Activated CD8-positive, alpha-beta memory T cell treated with anti-CD3 and anti-CD28 coated beads for 4 hours (primary cell): ENCODE measurements around the gene SPPL2A.
A peak's percentile ranks its signal among the peaks of the same experiment; 100 is the strongest.
"Not testable (repeated sequence)": the region's sequence is repeated elsewhere in the genome, so short reads cannot be mapped to it uniquely, and the experiment has no call there.

Experiments
- DNase-seq, 2 donors: peaks; one replicate each; pipeline ENCODE4 v3.0.0-alpha.2; 2020; ENCODE audit warnings: low read depth in 2 of 2

SPPL2A gene, protein sequence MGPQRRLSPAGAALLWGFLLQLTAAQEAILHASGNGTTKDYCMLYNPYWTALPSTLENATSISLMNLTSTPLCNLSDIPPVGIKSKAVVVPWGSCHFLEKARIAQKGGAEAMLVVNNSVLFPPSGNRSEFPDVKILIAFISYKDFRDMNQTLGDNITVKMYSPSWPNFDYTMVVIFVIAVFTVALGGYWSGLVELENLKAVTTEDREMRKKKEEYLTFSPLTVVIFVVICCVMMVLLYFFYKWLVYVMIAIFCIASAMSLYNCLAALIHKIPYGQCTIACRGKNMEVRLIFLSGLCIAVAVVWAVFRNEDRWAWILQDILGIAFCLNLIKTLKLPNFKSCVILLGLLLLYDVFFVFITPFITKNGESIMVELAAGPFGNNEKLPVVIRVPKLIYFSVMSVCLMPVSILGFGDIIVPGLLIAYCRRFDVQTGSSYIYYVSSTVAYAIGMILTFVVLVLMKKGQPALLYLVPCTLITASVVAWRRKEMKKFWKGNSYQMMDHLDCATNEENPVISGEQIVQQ

DNA sequence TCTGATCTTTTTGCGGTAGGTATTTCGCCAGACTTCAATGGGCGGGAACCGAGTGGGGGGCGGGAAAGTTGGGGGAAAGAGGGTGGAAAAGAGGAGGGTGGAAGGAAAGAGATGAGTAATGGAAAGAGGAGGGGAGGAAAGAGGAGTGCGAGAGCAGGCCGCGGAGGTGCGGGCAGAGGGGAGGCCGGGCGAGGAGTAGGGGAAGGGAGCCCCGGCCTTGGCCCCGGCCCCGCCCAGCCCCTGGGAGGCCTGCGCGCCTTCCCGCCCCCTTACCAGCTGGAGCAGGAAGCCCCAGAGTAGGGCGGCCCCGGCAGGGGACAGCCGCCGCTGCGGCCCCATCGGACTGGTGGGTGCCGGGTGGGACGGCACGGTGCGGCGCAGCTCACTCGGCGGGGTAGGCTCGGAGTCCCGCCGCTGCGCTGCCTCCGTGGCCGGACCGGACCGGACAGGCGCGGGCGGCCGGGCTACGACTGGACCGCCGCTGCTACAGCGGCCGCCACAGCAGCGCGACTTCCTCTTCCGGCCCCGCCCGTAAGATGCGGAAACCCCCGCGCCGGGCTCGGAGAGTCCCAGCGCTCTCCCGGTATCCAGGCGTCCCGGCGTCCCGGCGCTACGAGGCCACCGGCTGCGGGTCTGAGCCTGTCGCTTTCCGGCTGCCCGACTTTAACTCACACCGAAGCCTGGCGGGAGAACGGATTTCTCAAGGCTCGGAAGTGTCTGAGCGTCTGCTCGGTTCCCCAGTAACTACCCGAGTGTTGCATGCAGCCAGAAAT is at the start of gene SPPL2A:
Gene SPPL2A (minus strand): TSS at position 512 of the 773 bp plus-strand sequence. CDS start 173 bp downstream, at position 339.
- peak; percentile 70 to 82 for DNase-seq

DNA sequence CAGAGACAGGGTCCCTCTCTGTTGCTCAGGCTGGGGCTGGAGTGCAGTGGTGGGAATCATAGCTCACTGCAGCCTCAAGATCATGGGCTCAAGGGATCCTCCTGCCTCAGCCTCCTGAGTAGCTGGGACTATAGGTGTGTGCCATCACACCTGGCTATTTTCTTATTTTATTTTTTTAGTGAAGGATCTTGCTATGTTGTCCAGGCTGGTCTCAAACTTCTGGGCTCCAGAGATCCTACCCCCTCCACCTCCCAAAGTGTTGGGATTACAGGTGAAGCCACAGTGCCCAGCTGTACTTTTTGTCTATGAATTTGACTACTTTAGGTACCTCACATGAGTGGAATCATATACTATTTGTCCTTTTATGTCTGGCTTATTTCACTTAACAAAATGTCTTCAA is 49.1 kb upstream of the SPPL2A start:
- DNase-seq = no peak

- no peak for DNase-seq
Measured at GRCh38 chr15:50813865-50814264, 48.4 kb upstream of the SPPL2A start.

GRCh38 chr15:50813089-50813488 is 47.6 kb upstream of the SPPL2A start:
- DNase-seq = no peak

- not testable (repeated sequence) for DNase-seq
Measured at GRCh38 chr15:50812181-50812506, 46.6 kb upstream of the SPPL2A start.

DNA sequence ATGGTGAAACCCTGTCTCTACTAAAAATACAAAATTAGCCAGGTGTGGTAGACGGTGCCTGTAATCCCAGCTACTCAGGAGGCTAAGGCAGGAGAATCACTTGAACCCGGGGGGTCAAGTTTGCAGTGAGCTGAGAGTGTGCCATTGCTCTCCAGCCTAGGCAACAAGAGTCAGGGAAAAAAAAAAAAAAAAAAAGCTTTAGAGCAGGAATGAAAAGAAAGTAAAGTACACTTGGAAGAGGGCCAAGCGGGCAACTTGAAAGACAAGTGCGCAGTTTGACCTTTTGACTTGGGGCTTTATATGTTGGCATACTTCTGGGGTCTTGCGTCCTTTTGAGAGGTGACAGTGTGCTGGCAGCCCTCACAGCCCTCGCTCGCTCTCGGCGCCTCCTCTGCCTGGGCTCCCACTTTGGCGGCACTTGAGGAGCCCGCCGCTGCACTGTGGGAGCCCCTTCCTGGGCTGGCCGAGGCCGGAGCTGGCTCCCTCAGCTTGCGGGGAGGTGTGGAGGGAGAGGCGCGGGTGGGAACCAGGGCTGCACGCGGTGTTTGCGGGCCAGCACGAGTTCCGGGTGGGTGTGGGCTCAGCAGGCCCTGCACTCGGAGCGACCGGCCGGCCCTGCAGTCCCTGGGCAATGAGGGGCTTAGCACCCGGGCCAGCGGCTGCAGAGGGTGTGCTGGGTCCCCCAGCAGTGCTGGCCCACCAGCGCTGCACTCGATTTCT is 46.1 kb upstream of the SPPL2A start:
- not testable (repeated sequence) for DNase-seq

- no peak for DNase-seq
Measured at GRCh38 chr15:50810128-50810527, 44.6 kb upstream of the SPPL2A start.

- no peak for DNase-seq
Measured at GRCh38 chr15:50808728-50809127, 43.2 kb upstream of the SPPL2A start.

DNA sequence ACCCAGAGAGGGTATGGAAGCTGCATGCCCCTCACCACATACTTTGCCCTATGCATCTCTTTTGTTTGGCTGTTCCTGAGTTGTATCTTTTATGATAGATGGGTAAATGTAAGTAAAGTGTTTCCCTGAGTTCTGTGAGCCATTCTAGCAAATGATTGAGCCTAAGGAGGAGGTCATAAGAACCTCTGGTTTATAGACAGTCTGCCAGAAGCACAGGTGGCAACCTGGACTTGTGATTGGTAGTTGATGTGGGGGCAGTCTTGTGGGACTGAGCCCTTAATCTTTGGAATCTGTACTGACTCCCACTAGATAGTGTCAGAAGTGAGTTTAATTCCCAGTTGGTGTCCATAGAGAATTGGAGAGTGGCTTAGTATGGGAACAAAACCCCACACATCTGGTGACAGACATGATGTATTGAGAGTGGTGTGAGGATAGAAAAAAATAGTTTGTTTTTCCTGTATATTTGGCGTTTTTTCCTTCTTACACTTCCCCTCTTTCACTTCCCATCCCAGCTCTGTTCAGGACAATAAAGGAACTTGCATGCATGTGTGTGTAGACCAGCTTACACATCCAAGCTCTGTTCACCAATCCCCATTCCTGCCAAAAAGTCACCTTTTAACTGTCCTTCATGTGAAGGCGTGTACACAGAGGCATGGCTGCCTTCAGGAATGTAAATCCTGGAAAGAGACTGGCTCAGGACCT is 38.1 kb upstream of the SPPL2A start:
- DNase-seq = no peak

- no peak for DNase-seq
Measured at GRCh38 chr15:50800715-50801114, 35.2 kb upstream of the SPPL2A start.

GRCh38 chr15:50798684-50799083 is 33.2 kb upstream of the SPPL2A start:
- no peak for DNase-seq

DNA sequence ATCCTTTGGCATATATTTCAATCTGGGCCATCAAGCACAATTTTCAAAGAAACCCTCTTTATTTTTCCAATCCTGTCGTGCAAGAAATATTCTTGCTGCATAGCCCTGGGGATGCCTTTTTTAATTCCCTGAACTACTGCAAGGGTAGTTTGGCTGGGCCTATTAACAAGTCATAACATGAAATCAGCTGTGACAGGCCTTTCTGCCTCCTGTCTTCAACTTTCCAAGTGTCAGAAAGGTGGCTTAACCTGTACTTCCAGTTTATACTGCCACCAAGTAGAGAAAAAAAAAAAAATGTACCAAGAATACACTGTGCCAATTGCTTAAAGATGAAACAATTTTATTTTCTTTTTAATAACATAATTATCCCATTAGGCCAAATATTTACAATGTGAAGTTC is 32.4 kb upstream of the SPPL2A start:
- no peak for DNase-seq

GRCh38 chr15:50791486-50791885 is 26.0 kb upstream of the SPPL2A start:
- DNase-seq = no peak

DNA sequence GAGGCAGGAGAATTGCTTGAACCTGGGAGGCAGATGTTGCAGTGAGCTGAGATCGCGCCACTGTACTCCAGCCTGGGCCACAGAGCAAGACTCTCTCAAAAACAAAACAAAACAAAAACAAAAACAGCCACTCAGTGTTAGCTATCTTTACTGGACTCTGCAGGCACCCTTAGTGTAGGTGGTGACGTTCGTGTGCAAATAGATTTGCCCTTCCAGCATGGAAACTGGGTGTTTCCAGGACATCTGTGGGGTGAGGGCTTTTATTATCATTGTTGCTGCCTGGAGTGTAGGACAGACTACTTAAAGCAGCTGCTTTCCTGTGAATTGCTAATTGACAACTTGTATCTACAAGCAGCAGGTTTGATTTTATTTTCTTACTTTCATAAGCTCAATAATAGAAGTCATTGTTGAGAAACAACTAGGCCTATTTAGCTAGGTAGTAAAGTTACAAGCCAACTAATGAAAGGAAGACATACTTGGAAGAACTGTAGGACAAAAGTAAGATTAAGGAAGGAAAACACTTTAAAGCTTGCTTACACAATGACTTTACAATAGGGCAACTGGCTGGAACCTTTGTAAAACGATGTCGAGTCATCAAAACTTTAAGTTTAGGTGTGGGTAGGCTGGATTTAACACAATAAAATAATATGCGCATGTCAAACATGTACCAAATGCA is 25.4 kb upstream of the SPPL2A start:
- DNase-seq = no peak

DNA sequence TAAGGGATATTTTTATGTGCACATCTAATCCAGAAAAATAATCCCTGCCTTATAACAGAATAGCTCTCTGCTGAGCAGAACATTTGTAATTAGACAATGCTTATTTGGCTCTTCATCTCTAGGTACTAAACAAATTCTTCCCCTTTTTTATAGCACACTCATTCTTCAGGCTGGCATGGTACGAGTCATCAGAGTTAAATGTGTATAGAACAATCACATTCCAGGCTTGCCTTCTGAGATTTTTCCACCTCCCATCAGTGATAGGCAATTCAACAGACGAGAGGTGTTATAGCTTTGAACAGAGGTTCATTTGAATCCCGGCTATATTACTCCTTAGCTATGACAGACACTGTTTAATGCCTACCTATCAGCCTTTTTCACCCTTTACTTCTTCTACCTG is 21.4 kb upstream of the SPPL2A start:
- no peak for DNase-seq

DNA sequence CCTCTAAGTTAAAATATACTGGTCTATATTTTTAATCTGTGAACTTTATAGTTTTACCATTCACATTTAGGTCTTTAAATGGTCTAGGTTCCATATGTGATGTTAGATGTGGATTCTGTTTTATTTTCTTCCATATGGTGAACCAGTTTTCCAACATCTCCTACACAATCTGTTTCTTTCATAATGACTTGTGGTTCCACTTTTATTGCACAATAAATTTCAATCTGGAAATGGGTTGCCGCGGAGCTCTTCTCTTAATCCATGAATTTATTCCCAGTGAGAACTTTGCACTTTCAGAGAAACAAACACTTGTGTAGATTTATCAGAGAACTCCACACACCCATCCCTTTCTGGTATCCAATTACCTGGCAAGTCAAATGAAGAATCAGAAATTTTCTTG is 20.9 kb upstream of the SPPL2A start:
- no peak for DNase-seq

- DNase-seq = no peak
Measured at GRCh38 chr15:50783895-50784294, 18.4 kb upstream of the SPPL2A start.

DNA sequence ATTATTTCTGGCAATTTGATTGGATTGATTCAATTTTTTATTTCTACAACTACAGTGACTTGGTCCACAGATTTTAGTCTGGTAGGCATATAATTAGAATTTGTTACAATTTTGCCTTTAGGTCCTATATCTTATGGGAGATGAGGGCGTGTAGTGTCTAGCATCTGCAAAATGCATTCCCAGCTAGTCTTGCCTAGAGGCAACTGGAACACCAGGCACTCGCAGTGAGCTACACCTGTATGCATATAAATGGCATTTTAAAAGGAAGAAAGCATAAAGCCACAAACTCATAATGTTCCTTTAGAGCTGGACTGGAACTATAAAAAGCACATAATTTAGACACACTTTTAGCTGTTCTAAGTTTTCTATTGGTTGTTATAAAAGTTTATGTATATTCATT is 17.9 kb upstream of the SPPL2A start:
- DNase-seq = no peak

- no peak for DNase-seq
Measured at GRCh38 chr15:50778086-50778485, 12.6 kb upstream of the SPPL2A start.

DNA sequence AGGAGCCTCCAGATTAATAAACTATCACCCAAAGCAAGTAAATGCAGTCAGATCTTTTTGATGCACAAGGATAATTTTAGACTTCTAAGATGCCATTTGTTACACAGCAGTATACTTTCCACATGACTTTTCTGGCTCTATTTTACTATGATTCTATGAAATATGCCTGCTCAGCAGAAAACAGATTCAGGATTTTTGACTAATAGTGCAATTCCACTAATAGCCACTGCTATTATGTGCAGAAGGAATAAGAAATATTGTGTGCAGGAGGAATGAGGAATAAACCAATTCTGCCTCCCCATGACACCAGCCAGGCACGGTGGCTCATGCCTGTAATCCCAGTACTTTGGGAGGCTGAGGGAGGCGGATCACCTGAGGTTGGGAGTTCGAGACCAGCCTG is 11.5 kb upstream of the SPPL2A start:
- DNase-seq = no peak

DNA sequence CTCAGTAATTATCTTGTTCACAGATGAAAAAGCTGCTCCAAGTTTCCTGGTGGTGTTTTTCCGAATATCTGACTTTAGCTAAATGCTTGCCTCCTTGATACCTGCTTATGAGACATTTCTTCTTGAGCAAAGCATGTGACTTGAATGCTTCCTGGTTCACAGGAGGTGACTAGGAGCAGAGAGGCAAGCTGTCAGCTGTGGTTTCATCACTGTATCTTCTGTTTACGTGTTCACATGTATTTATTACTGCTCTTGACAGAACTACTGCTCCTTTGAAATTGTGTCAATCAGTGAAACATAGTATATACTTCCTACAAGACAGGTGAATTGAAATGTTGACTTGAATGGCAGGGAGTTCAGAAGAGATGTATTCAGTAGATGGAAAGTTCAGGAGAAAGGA is 8.9 kb upstream of the SPPL2A start:
- DNase-seq = no peak
